ENCODE data around the gene GFRA1. TPM values are rescaled to one million over a fixed set of nuclear protein-coding genes. Genes with fewer than 3 reads are reported as not detected.

The GFRA1 gene
- total RNA-seq, 2 donors from 2014 or later: 1.6 to 3.1 TPM

- H3K27me3 Mint-ChIP-seq (ENCODE audit: insufficient read depth): no peaks in the 10 kb centered on the region
- WGBS, 2 experiments (ENCODE audit: insufficient coverage in 1 of 2, insufficient read length in 1 of 2): 92 to 93% methylated on average over 4 to 7 of the region's 7 CpGs
- no peaks in the 10 kb centered on the region for H3K4me1 ChIP-seq (ENCODE audit: control insufficient read depth, insufficient read depth, low read length)
- no peaks in the 10 kb centered on the region for H3K36me3 ChIP-seq (ENCODE audit: control insufficient read depth, insufficient read depth, low read length)
- no peaks in the 10 kb centered on the region for H3K27me3 ChIP-seq (ENCODE audit: control insufficient read depth, insufficient read depth, low read length, poor library complexity, severe bottlenecking)
- TF ChIP-seq, protein P1, sequence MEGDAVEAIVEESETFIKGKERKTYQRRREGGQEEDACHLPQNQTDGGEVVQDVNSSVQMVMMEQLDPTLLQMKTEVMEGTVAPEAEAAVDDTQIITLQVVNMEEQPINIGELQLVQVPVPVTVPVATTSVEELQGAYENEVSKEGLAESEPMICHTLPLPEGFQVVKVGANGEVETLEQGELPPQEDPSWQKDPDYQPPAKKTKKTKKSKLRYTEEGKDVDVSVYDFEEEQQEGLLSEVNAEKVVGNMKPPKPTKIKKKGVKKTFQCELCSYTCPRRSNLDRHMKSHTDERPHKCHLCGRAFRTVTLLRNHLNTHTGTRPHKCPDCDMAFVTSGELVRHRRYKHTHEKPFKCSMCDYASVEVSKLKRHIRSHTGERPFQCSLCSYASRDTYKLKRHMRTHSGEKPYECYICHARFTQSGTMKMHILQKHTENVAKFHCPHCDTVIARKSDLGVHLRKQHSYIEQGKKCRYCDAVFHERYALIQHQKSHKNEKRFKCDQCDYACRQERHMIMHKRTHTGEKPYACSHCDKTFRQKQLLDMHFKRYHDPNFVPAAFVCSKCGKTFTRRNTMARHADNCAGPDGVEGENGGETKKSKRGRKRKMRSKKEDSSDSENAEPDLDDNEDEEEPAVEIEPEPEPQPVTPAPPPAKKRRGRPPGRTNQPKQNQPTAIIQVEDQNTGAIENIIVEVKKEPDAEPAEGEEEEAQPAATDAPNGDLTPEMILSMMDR (conservative IDR thresholded peaks at IDR 0.05): no peak
- no peak for DNase-seq
- H3K9ac ChIP-seq (ENCODE audit: extremely low read depth, low read length, poor library complexity, severe bottlenecking): no peak overlapping the region
- H3K4me3 Mint-ChIP-seq: no peak overlapping the region
- H3K27ac ChIP-seq (ENCODE audit: low read depth, low read length): no peak overlapping the region
- no peaks in the 10 kb centered on the region for H3K4me1 Mint-ChIP-seq
- H3K27ac Mint-ChIP-seq: no peak overlapping the region
- H3K9me3 Mint-ChIP-seq: no peaks in the 10 kb centered on the region
- H3K4me3 ChIP-seq (ENCODE audit: low read length): no peak overlapping the region
- H3K9me3 ChIP-seq (ENCODE audit: control insufficient read depth, low read length): no peaks in the 10 kb centered on the region
- H3K36me3 Mint-ChIP-seq (ENCODE audit: low read depth): no peaks in the 10 kb centered on the region
Observed at GRCh38 chr10:116207690-116208089, 65.3 kb downstream of the GFRA1 start.

DNA sequence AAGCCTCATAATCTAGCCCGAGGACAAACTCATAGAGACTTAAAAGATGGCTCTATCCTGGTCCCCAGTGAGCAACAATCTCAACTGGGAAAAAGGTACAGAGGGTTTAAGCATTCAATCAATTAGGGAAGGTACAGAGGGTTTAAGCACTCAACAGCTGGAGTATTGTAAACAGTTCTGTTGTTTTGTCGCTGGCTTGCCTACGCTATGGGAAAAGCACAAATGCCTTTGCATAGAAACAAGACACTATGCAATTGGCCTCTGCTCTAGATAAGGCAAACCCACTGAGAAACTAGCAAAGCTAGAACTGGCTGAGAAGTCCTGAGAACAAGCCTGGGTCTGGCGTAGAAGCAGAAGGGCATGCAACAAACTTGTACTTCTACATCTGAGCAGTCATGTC is 69.3 kb downstream of the GFRA1 start:
- Mint-ChIP-seq H3K27me3 (ENCODE audit: insufficient read depth) (peaks cover 2% of the 10 kb centered on the region), H3K4me1 (no peaks in the 10 kb centered on the region), H3K36me3 (ENCODE audit: low read depth) (no peaks in the 10 kb centered on the region), H3K9me3 (no peaks in the 10 kb centered on the region), H3K4me3 (no peak overlapping the region), H3K27ac (no peak overlapping the region)
- Histone ChIP-seq H3K27ac (ENCODE audit: low read depth, low read length) (no peak overlapping the region), H3K9me3 (ENCODE audit: control insufficient read depth, low read length) (no peaks in the 10 kb centered on the region), H3K36me3 (ENCODE audit: control insufficient read depth, insufficient read depth, low read length) (no peaks in the 10 kb centered on the region), H3K9ac (ENCODE audit: extremely low read depth, low read length, poor library complexity, severe bottlenecking) (no peak overlapping the region), H3K27me3 (ENCODE audit: control insufficient read depth, insufficient read depth, low read length, poor library complexity, severe bottlenecking) (no peaks in the 10 kb centered on the region), H3K4me3 (ENCODE audit: low read length) (no peak overlapping the region), H3K4me1 (ENCODE audit: control insufficient read depth, insufficient read depth, low read length) (no peaks in the 10 kb centered on the region)
- WGBS, 2 experiments (ENCODE audit: insufficient coverage in 1 of 2, insufficient read length in 1 of 2): 94 to 97% methylated on average over 4 of the region's 4 CpGs
- TF ChIP-seq, protein P1 (conservative IDR thresholded peaks at IDR 0.05): no peak
- DNase-seq: no peak

- no peak overlapping the region for H3K4me3 ChIP-seq (ENCODE audit: low read length)
- no peaks in the 10 kb centered on the region for H3K27me3 ChIP-seq (ENCODE audit: control insufficient read depth, insufficient read depth, low read length, poor library complexity, severe bottlenecking)
- no peak overlapping the region for H3K27ac Mint-ChIP-seq
- H3K27ac ChIP-seq (ENCODE audit: low read depth, low read length): no peak overlapping the region
- H3K4me3 Mint-ChIP-seq: no peak overlapping the region
- no peak overlapping the region for H3K9ac ChIP-seq (ENCODE audit: extremely low read depth, low read length, poor library complexity, severe bottlenecking)
- no peaks in the 10 kb centered on the region for H3K9me3 ChIP-seq (ENCODE audit: control insufficient read depth, low read length)
- H3K36me3 ChIP-seq (ENCODE audit: control insufficient read depth, insufficient read depth, low read length): no peaks in the 10 kb centered on the region
- H3K9me3 Mint-ChIP-seq: no peaks in the 10 kb centered on the region
- H3K27me3 Mint-ChIP-seq (ENCODE audit: insufficient read depth): peaks cover 2% of the 10 kb centered on the region
- H3K36me3 Mint-ChIP-seq (ENCODE audit: low read depth): no peaks in the 10 kb centered on the region
- no peaks in the 10 kb centered on the region for H3K4me1 Mint-ChIP-seq
- 86 to 89% methylated on average over 5 to 7 of the region's 7 CpGs for WGBS, 2 experiments (ENCODE audit: insufficient coverage in 1 of 2, insufficient read length in 1 of 2)
- no peak for DNase-seq
- TF ChIP-seq, protein P1 (conservative IDR thresholded peaks at IDR 0.05): no peak
- no peaks in the 10 kb centered on the region for H3K4me1 ChIP-seq (ENCODE audit: control insufficient read depth, insufficient read depth, low read length)
Observed at GRCh38 chr10:116201670-116202430, 71.2 kb downstream of the GFRA1 start.
